Fibroblast of mammary gland (primary cell): ENCODE data around the gene IL22RA2.

Experiments
- DNase-seq: peaks from one replicate; pipeline ENCODE4 v3.0.0-alpha.2; 2010; ENCODE audit warnings: low read depth
- H3K4me3 ChIP-seq: 2 replicates; pipeline ENCODE4 v1.5.1; 2011; ENCODE audit warnings: low read depth, mild to moderate bottlenecking, low read length, moderate library complexity; ENCODE audit not compliant: control insufficient read depth
- TF ChIP-seq, protein P1 (sequence below): conservative IDR thresholded peaks from 2 replicates; pipeline ENCODE4 v1.5.1; 2011; ENCODE audit warnings: low read depth, low read length, inconsistent platforms; ENCODE audit not compliant: control insufficient read depth, insufficient read depth

The IL22RA2 gene

DNA sequence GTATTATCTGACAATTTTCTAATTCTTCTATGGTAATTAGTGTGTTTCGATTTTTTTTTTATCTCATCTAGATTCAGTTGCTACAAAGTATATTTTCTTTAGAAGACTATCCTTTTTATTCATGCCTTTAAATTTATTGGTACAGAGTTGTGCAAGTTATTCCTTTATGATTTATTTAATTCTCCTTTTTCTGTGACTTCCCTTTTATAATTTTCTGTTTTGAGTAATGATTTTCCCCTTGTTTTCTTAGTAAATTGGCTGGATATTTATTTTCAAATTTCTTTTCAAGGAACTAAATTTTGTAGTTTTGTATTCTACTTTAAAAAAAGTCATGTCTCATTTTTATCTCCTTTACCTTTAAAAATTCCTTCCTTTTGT lies 2.4 kb upstream of the IL22RA2 start:
- TF ChIP-seq, protein P1, sequence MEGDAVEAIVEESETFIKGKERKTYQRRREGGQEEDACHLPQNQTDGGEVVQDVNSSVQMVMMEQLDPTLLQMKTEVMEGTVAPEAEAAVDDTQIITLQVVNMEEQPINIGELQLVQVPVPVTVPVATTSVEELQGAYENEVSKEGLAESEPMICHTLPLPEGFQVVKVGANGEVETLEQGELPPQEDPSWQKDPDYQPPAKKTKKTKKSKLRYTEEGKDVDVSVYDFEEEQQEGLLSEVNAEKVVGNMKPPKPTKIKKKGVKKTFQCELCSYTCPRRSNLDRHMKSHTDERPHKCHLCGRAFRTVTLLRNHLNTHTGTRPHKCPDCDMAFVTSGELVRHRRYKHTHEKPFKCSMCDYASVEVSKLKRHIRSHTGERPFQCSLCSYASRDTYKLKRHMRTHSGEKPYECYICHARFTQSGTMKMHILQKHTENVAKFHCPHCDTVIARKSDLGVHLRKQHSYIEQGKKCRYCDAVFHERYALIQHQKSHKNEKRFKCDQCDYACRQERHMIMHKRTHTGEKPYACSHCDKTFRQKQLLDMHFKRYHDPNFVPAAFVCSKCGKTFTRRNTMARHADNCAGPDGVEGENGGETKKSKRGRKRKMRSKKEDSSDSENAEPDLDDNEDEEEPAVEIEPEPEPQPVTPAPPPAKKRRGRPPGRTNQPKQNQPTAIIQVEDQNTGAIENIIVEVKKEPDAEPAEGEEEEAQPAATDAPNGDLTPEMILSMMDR: no peak
- no peak overlapping the region for H3K4me3 ChIP-seq
- no peak for DNase-seq

DNA sequence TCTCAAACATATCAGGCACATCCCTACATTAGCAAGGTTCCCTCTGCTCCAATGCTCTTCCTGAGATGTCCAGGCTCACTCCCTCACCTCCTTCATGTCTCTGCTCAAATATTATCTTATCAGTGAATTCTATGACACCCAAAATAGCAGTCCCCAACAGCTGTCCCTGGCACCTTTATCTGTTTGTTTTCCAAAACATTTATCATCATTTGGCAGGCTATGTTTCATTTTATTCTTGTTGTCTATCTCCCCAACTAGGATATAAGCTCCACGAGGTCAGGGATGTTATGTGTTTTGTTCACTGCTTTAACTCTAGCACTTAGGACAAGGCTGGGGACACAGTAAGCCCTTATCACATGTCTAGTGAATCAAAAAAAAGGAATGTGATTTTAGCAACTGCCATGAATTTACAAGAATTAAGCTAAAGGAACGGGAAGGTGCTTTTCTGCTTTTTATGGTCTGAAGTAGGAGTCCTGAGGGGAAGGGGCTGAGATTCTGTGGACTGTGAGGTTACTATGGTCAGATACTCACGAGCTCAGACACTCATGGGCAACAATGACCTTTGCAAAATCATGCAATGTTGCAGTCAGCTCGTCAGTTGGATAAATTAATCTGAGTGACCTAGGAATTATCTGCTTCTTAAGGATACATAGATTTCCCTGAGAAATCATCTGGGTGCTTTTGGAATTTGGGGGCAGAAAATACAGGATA lies 1.9 kb upstream of the IL22RA2 start:
- no peak overlapping the region for H3K4me3 ChIP-seq
- TF ChIP-seq, protein P1: no peak
- no peak for DNase-seq

DNA sequence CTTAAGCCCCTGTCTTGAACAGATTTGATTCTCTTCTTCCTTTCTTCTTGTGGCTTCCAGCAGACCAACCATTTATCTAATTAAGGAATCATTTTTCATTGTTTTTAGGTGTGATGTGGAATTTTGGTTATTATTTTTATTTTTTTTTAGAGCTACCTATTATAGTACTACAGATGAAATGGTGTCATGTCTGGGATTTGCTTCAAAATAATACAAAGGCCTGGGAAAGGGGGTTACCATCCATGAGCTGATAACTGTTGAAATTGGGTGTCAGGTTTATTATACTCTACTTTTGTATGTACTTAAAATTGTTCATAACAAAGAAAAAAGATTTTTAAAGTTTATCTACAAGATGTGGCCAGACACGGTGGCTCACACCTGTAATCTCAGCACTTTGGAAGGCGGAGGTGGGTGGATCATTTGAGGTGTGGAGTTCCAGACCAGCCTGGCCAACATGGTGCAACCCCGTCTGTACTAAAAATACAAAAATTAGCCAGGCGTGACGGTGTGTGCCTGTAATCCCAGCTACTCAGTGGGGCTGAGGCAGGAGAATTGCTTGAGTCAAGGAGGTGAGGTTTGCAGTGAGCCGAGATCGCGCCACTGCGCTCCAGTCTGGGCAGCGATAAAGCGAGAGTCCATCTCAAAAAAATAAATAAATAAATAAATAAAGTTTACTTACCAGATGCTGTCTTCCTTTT lies 561 bp downstream of the IL22RA2 start:
- DNase-seq: no peak
- TF ChIP-seq, protein P1: no peak
- no peak overlapping the region for H3K4me3 ChIP-seq

DNA sequence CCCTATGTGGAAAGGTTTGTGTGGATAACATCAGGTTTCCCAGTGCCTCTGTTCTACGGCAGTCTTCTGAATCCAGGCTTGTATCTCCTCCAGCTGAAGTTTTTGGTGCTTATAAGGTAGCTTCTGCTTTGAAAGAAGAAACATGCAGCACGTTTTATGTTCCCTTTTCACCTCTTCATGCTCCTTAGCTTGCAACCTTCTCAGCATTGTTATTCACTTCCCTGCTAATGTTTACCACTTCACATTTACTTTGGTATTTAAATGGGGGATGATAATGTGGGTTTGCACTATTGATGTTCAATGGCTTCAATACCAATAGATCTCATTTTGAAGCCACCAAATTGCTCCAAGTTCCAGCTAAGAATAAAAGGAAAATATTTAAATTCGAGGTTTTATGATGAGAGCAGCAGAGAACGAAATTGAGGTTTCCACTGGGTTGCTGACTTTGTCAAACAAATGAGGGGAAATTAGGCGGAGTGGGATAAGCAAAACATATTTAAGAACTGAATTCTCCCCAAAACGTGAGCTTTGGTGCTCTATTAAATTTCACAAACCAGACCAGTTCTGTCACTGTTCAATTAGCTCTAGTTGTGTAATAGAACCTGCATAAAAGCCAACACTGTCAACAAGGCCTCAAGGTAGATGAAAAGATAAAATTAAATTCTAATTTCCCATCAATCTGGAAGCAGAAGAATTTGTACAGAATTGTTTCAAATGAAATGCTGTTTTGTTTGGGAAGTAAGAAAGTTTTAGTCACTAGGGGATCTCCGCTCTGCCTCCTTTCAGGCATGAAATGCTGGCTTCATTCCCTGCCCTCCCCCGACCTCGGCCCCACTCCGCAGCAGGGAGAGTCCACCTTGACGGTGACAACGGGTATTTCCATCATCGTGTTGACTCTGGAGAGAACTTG lies 1.4 kb downstream of the IL22RA2 start:
- TF ChIP-seq, protein P1: no peak
- H3K4me3 ChIP-seq: no peak overlapping the region
- DNase-seq: no peak

DNA sequence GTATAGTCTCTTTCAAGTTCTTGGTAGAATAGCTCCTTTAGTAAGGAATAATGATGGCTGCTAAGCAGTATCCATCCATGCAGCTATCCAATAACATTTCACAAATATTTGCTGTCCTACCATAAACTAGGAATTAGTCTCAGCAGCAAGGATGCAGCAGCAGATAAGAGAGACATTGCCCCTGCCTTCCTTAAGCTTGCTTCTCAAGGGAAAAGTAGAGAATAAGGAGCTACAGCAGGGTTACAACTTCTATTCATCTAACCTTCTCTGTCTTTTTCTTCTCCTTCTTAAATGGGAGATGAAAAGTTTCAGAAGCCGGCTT lies 2.4 kb downstream of the IL22RA2 start:
- H3K4me3 ChIP-seq: no peak overlapping the region
- TF ChIP-seq, protein P1: no peak
- DNase-seq: no peak

DNA sequence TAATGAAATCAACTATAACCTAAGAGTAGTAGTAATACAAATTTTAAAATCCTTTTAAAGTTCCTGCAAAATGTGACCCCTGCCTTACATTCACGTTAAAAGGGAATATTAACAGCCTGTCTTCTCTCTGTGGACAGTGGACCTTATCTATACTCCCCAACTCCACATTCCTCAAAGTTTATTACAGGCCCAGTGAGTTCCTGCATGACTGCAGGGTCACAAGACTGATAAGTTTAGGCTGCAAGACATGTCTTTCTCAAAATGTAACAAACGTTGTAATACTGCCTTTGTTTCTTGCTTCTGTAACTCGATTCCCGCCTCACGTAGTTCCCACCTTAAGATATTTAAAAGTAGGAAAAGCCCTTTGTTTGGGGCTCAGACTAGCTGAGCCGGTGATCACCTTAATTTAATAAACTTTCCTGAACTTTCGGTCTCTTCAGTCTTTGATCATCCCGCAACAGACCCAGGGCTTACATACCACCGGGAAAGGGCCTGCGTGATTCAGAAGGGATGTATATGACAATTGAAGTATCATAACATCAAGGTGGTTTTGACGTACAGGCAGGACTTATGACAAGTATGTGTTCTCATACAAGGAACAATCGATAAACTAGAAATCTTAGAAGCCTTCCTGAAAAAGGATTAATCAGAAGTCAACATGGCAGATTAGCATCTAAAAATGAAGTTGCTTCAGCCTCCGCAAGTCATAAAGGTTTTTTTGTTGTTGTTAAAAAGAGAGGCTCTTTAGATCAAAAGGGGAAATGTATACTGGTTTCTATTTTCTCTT lies 3.0 kb downstream of the IL22RA2 start:
- H3K4me3 ChIP-seq: no peak overlapping the region
- TF ChIP-seq, protein P1: no peak
- no peak for DNase-seq
